Ureter (tissue), 1 donor: ENCODE results near the gene MOV10. TPM values are rescaled to one million over a fixed set of nuclear protein-coding genes. Genes with fewer than 3 reads are reported as not detected.
"Not testable (repeated sequence)": the region's sequence is repeated elsewhere in the genome, so short reads cannot be mapped to it uniquely, and the experiment has no call there.

Experiments used
- DNase-seq: peaks from one replicate; pipeline ENCODE4 v3.0.0-alpha.2; 2020; ENCODE audit warnings: low spot score
- total RNA-seq: library from RNA; stranded (reverse); gene quantifications from one replicate; pipeline ENCODE4 v1.2.4, GENCODE V29; 2023
- donor health status: DM: yes; HTN: yes; CAD: no.

MOV10 gene
- total RNA-seq, 1 donor from 2014 or later = 92.3 TPM

GRCh38 chr1:112713466-112714312 is 39.2 kb downstream of the MOV10 start:
- DNase-seq = no peak

- no peak for DNase-seq
Measured at GRCh38 chr1:112714313-112715263, 40.1 kb downstream of the MOV10 start.

- DNase-seq = peak; percentile 97
Measured at GRCh38 chr1:112715264-112716053, 41.0 kb downstream of the MOV10 start, which contains the start of gene PPM1J. PPM1J (minus strand) TSS chr1:112715332; CDS start chr1:112715301, 31 bp downstream.

GRCh38 chr1:112716133-112716720 is 41.8 kb downstream of the MOV10 start:
- peak; percentile 89 for DNase-seq

GRCh38 chr1:112717263-112717873 is 42.9 kb downstream of the MOV10 start:
- DNase-seq = no peak

GRCh38 chr1:112718691-112719418 is 44.4 kb downstream of the MOV10 start:
- peak; percentile 80 for DNase-seq

- no peak for DNase-seq
Measured at GRCh38 chr1:112719706-112720105, 45.2 kb downstream of the MOV10 start.

- no peak for DNase-seq
Measured at GRCh38 chr1:112720800-112721199, 46.3 kb downstream of the MOV10 start.

GRCh38 chr1:112721294-112721693 is 46.8 kb downstream of the MOV10 start:
- DNase-seq = not testable (repeated sequence)

- DNase-seq = no peak
Measured at GRCh38 chr1:112721966-112722524, 47.6 kb downstream of the MOV10 start.

GRCh38 chr1:112722601-112723510 is 48.4 kb downstream of the MOV10 start:
- no peak for DNase-seq

GRCh38 chr1:112723511-112723839 is 49.0 kb downstream of the MOV10 start:
- no peak for DNase-seq

- not testable (repeated sequence) for DNase-seq
Measured at GRCh38 chr1:112724240-112724639, 49.8 kb downstream of the MOV10 start.

- no peak for DNase-seq
Measured at GRCh38 chr1:112727716-112728115, 53.3 kb downstream of the MOV10 start.

GRCh38 chr1:112728306-112728971 is 54.0 kb downstream of the MOV10 start:
- DNase-seq = not testable (repeated sequence)

- DNase-seq = not testable (repeated sequence)
Measured at GRCh38 chr1:112729011-112729410, 54.6 kb downstream of the MOV10 start.

GRCh38 chr1:112729909-112730308 is 55.5 kb downstream of the MOV10 start:
- no peak for DNase-seq

- no peak for DNase-seq
Measured at GRCh38 chr1:112731451-112731850, 57.0 kb downstream of the MOV10 start.
